Fibroblast of pulmonary artery (primary cell): ENCODE measurements around the gene ZNF574.

Source experiments
- DNase-seq: peaks from one replicate; pipeline ENCODE4 v3.0.0-alpha.2; 2010; ENCODE audit warnings: low read depth
- H3K4me3 ChIP-seq: replicated peaks from 2 replicates; pipeline ENCODE4 v1.5.1; 2011; ENCODE audit warnings: low read depth, mild to moderate bottlenecking, control low read depth, low read length, moderate library complexity
- TF ChIP-seq, protein P1 (sequence below): IDR thresholded peaks from 2 replicates; pipeline ENCODE4 v1.5.1; 2011; ENCODE audit warnings: mild to moderate bottlenecking, control low read depth, low read length, inconsistent platforms; ENCODE audit errors: missing control alignments

The ZNF574 gene

GRCh38 chr19:42060117-42060516 is 15.8 kb upstream of the ZNF574 start:
- TF ChIP-seq, protein P1, sequence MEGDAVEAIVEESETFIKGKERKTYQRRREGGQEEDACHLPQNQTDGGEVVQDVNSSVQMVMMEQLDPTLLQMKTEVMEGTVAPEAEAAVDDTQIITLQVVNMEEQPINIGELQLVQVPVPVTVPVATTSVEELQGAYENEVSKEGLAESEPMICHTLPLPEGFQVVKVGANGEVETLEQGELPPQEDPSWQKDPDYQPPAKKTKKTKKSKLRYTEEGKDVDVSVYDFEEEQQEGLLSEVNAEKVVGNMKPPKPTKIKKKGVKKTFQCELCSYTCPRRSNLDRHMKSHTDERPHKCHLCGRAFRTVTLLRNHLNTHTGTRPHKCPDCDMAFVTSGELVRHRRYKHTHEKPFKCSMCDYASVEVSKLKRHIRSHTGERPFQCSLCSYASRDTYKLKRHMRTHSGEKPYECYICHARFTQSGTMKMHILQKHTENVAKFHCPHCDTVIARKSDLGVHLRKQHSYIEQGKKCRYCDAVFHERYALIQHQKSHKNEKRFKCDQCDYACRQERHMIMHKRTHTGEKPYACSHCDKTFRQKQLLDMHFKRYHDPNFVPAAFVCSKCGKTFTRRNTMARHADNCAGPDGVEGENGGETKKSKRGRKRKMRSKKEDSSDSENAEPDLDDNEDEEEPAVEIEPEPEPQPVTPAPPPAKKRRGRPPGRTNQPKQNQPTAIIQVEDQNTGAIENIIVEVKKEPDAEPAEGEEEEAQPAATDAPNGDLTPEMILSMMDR, result no peak

GRCh38 chr19:42062381-42062780 is 13.6 kb upstream of the ZNF574 start:
- H3K4me3 ChIP-seq, result no peak overlapping the region
- TF ChIP-seq, protein P1, result no peak
- DNase-seq, result no peak

More at GRCh38 chr19:42060117-42060516, 15.8 kb upstream of the ZNF574 start:
- DNase-seq, result no peak
- H3K4me3 ChIP-seq, result no peak overlapping the region

DNA sequence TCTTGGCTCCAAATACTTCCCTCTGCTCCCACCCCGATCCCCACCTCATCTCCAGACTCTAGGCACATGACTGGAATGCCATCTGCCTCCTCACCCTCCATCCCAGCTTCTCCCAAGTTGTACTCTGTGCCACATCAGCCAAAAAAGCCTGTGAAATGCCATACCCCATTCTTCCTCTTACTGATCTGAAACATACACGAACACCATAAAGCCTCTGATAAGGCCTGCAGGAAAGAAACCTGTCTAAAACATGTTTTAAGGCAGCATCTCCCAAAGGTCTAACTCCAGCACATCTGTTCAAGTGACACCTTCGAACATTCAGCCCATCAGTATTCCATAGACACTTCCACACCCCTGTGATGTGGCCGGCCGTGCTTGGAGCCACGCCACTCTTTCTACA is 11.5 kb upstream of the ZNF574 start:
- no peak for DNase-seq
- no peak overlapping the region for H3K4me3 ChIP-seq
- TF ChIP-seq, protein P1, result no peak

- TF ChIP-seq, protein P1, result no peak
- no peak overlapping the region for H3K4me3 ChIP-seq
- no peak for DNase-seq
Measured at GRCh38 chr19:42065051-42065450, 10.9 kb upstream of the ZNF574 start.

DNA sequence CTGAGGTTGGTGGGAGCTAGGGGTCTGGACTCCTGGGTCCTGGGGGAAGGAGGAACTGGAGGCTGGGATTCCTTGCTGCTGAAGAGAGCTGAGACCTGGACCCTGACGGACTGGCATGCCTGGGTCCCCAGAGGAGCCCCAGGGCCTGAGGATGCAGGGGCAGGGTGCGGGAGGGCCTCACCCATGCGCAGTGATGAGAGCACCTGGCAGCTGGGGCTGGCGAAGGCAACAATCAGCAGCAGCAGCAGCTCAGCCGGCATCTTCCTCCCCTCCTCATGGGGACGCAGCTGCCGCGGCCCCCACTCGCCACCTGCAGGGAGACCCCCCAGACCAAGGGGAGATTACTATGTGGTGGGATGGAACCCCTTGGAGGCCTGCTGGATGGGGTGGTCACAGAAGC is 10.5 kb upstream of the ZNF574 start:
- DNase-seq, result no peak
- TF ChIP-seq, protein P1, result no peak
- no peak overlapping the region for H3K4me3 ChIP-seq

GRCh38 chr19:42066075-42066754 is 9.8 kb upstream of the ZNF574 start:
- TF ChIP-seq, protein P1, result no peak
- peak; percentile 10 for DNase-seq
- H3K4me3 ChIP-seq, result no peak overlapping the region

DNA sequence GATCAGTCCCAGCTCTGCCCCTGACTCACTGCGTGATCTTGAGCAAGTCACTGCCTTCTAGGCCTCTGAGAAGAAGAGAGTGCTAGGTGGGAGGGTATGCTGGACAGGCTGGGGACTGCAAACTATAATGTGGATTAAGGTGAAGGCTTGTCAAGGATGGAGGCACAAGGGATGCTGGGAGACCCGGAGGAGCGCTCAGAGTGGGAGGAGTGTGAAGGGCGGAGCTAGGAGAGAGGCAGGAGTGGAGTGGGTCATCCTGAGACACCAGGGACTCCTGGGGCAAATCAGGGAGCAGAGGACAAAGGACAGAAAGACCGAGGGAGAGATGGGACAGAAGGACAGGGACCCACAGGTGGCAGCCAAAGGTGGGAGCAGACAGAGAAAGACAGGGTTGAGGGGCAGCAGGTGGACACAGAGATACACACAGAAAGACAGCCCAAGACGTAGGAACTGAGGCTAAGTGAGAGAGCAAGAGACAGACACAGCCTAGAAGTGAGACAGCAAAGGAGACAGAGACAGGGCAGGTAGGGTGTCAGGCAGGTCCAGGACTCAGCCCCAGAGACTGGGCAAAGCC is 8.6 kb upstream of the ZNF574 start:
- no peak for DNase-seq
- TF ChIP-seq, protein P1, result no peak
- no peak overlapping the region for H3K4me3 ChIP-seq
